RWPE1 (cell line): Measurements from ENCODE around the gene DNAJC24.

Source experiments
- CTCF ChIA-PET: fragments of 350-600 bp; sonication (Branson Sonifier 250); formaldehyde crosslinking; extraction: SDS; loops from one replicate; lab custom pipeline; 2021; lab: Yijun Ruan, JAX
- POLR2A ChIA-PET: fragments of 400-600 bp; formaldehyde crosslinking; extraction: SDS; loops from one replicate; lab custom pipeline; 2020; ENCODE audit warnings: antibody characterized with exemption; ENCODE audit not compliant: low non-redundant PET; lab: Yijun Ruan, JAX
- DNase-seq: peaks from one replicate; pipeline ENCODE4 v3.0.0; 2012; ENCODE audit warnings: low spot score
- H3K27ac ChIP-seq: fragments of 450-650 bp; 2 replicates; pipeline ENCODE4 v1.5.1; 2017
- CTCF ChIP-seq: fragments of 450-650 bp; conservative IDR thresholded peaks from 2 replicates; pipeline ENCODE4 v1.5.1; 2017; ENCODE audit warnings: low read depth, mild to moderate bottlenecking

Gene DNAJC24

GRCh38 chr11:31450841-31451240 is 81.2 kb downstream of the DNAJC24 start:
- H3K27ac ChIP-seq, result no peak overlapping the region
- TF ChIP-seq CTCF, result no peak
- no peak for DNase-seq
- CTCF ChIA-PET, result no interaction called here
- POLR2A ChIA-PET, result no interaction called here

GRCh38 chr11:31455177-31455576 is 85.5 kb downstream of the DNAJC24 start:
- no peak for TF ChIP-seq CTCF
- no peak overlapping the region for H3K27ac ChIP-seq
- CTCF ChIA-PET, result no interaction called here
- POLR2A ChIA-PET, result no interaction called here
- DNase-seq, result no peak

GRCh38 chr11:31464436-31464835 is 94.8 kb downstream of the DNAJC24 start:
- DNase-seq, result no peak
- ChIA-PET CTCF (interaction anchor here (0.7 kb wide), 1 partner anchor 543 kb away, joined by 3 read pairs; no protein-coding TSS in a partner anchor), POLR2A (no interaction called here)
- TF ChIP-seq CTCF, result no peak
- H3K27ac ChIP-seq, result no peak overlapping the region

GRCh38 chr11:31474083-31474482 is 104.4 kb downstream of the DNAJC24 start:
- H3K27ac ChIP-seq, result no peak overlapping the region
- CTCF ChIA-PET, result no interaction called here
- POLR2A ChIA-PET, result no interaction called here
- DNase-seq, result no peak
- TF ChIP-seq CTCF, result no peak

GRCh38 chr11:31477528-31478222 is 108.0 kb downstream of the DNAJC24 start:
- POLR2A ChIA-PET, result no interaction called here
- CTCF ChIA-PET, result no interaction called here
- TF ChIP-seq CTCF, result no peak
- H3K27ac ChIP-seq, result no peak overlapping the region
- no peak for DNase-seq

GRCh38 chr11:31478223-31478590 is 108.5 kb downstream of the DNAJC24 start:
- TF ChIP-seq CTCF, result no peak
- ChIA-PET POLR2A (no interaction called here), CTCF (no interaction called here)
- no peak overlapping the region for H3K27ac ChIP-seq
- DNase-seq, result no peak
